Measurements from ENCODE around the gene GGT6. TPM values are rescaled to one million over a fixed set of nuclear protein-coding genes. Genes with fewer than 3 reads are reported as not detected.
"Not testable (repeated sequence)": the region's sequence is repeated elsewhere in the genome, so short reads cannot be mapped to it uniquely, and the experiment has no call there.

Gene GGT6
- total RNA-seq, 1 experiment from 2014 or later, result not detected

- peak; percentile 84 for DNase-seq
- Histone ChIP-seq H3K79me2 (ENCODE audit: low read length) (no peaks in the 10 kb centered on the region), H3K36me3 (ENCODE audit: insufficient read depth, low read length) (no peaks in the 10 kb centered on the region), H4K20me1 (ENCODE audit: insufficient read depth, low read depth, low read length) (no peaks in the 10 kb centered on the region), H3K4me3 (ENCODE audit: low read length) (no peak overlapping the region), H3K9me2 (replicated peaks; ENCODE audit: insufficient read depth, low read length) (no peaks in the 10 kb centered on the region), H2AFZ (ENCODE audit: low read length) (no peak overlapping the region), H3K4me1 (ENCODE audit: low read length) (peaks cover 5% of the 10 kb centered on the region), H3K9ac (ENCODE audit: low read length) (no peak overlapping the region), H3K27ac (ENCODE audit: low read length) (no peak overlapping the region), H3K9me3 (ENCODE audit: low read length) (no peaks in the 10 kb centered on the region), H3K27me3 (ENCODE audit: low read length) (no peaks in the 10 kb centered on the region), H3K4me2 (ENCODE audit: low read depth, low read length, poor library complexity, severe bottlenecking) (no peak overlapping the region)
Measured at GRCh38 chr17:4594931-4595684, 34.7 kb upstream of the GGT6 start.

GRCh38 chr17:4594406-4594805 is 34.0 kb upstream of the GGT6 start:
- no peak overlapping the region for H3K4me2 ChIP-seq (ENCODE audit: low read depth, low read length, poor library complexity, severe bottlenecking)
- H3K36me3 ChIP-seq (ENCODE audit: insufficient read depth, low read length), result no peaks in the 10 kb centered on the region
- no peak overlapping the region for H3K27ac ChIP-seq (ENCODE audit: low read length)
- H4K20me1 ChIP-seq (ENCODE audit: insufficient read depth, low read depth, low read length), result no peaks in the 10 kb centered on the region
- DNase-seq, result no peak
- H3K4me3 ChIP-seq (ENCODE audit: low read length), result no peak overlapping the region
- no peak overlapping the region for H2AFZ ChIP-seq (ENCODE audit: low read length)
- no peaks in the 10 kb centered on the region for H3K9me3 ChIP-seq (ENCODE audit: low read length)
- H3K9ac ChIP-seq (ENCODE audit: low read length), result no peak overlapping the region
- no peaks in the 10 kb centered on the region for H3K79me2 ChIP-seq (ENCODE audit: low read length)
- H3K27me3 ChIP-seq (ENCODE audit: low read length), result no peaks in the 10 kb centered on the region
- H3K9me2 ChIP-seq (replicated peaks; ENCODE audit: insufficient read depth, low read length), result no peaks in the 10 kb centered on the region
- peaks cover 5% of the 10 kb centered on the region for H3K4me1 ChIP-seq (ENCODE audit: low read length)

- no peak overlapping the region for H3K9ac ChIP-seq (ENCODE audit: low read length)
- no peaks in the 10 kb centered on the region for H3K9me3 ChIP-seq (ENCODE audit: low read length)
- H3K4me2 ChIP-seq (ENCODE audit: low read depth, low read length, poor library complexity, severe bottlenecking), result no peak overlapping the region
- H2AFZ ChIP-seq (ENCODE audit: low read length), result no peak overlapping the region
- no peak overlapping the region for H3K4me3 ChIP-seq (ENCODE audit: low read length)
- no peaks in the 10 kb centered on the region for H3K79me2 ChIP-seq (ENCODE audit: low read length)
- H3K27ac ChIP-seq (ENCODE audit: low read length), result no peak overlapping the region
- no peaks in the 10 kb centered on the region for H3K27me3 ChIP-seq (ENCODE audit: low read length)
- H3K36me3 ChIP-seq (ENCODE audit: insufficient read depth, low read length), result no peaks in the 10 kb centered on the region
- no peaks in the 10 kb centered on the region for H3K9me2 ChIP-seq (replicated peaks; ENCODE audit: insufficient read depth, low read length)
- peaks cover 5% of the 10 kb centered on the region for H3K4me1 ChIP-seq (ENCODE audit: low read length)
- DNase-seq, result no peak
- H4K20me1 ChIP-seq (ENCODE audit: insufficient read depth, low read depth, low read length), result no peaks in the 10 kb centered on the region
Measured at GRCh38 chr17:4593021-4593421, 32.6 kb upstream of the GGT6 start.

- Histone ChIP-seq H3K4me3 (ENCODE audit: low read length) (no peak overlapping the region), H3K9me2 (replicated peaks; ENCODE audit: insufficient read depth, low read length) (no peaks in the 10 kb centered on the region), H2AFZ (ENCODE audit: low read length) (no peak overlapping the region), H3K27ac (ENCODE audit: low read length) (no peak overlapping the region), H3K36me3 (ENCODE audit: insufficient read depth, low read length) (no peaks in the 10 kb centered on the region), H3K9me3 (ENCODE audit: low read length) (no peaks in the 10 kb centered on the region), H4K20me1 (ENCODE audit: insufficient read depth, low read depth, low read length) (no peaks in the 10 kb centered on the region), H3K4me1 (ENCODE audit: low read length) (peaks cover 5% of the 10 kb centered on the region), H3K4me2 (ENCODE audit: low read depth, low read length, poor library complexity, severe bottlenecking) (no peak overlapping the region), H3K27me3 (ENCODE audit: low read length) (no peaks in the 10 kb centered on the region), H3K79me2 (ENCODE audit: low read length) (no peaks in the 10 kb centered on the region), H3K9ac (ENCODE audit: low read length) (no peak overlapping the region)
- DNase-seq, result no peak
Measured at GRCh38 chr17:4592240-4593005, 32.0 kb upstream of the GGT6 start.

GRCh38 chr17:4591529-4591928 is 31.2 kb upstream of the GGT6 start:
- Histone ChIP-seq H3K27ac (ENCODE audit: low read length) (no peak overlapping the region), H3K9ac (ENCODE audit: low read length) (no peak overlapping the region), H3K4me1 (ENCODE audit: low read length) (peaks cover 5% of the 10 kb centered on the region), H2AFZ (ENCODE audit: low read length) (no peak overlapping the region), H3K79me2 (ENCODE audit: low read length) (no peaks in the 10 kb centered on the region), H3K4me3 (ENCODE audit: low read length) (no peak overlapping the region), H3K4me2 (ENCODE audit: low read depth, low read length, poor library complexity, severe bottlenecking) (no peak overlapping the region), H3K27me3 (ENCODE audit: low read length) (no peaks in the 10 kb centered on the region), H4K20me1 (ENCODE audit: insufficient read depth, low read depth, low read length) (no peaks in the 10 kb centered on the region), H3K9me2 (replicated peaks; ENCODE audit: insufficient read depth, low read length) (no peaks in the 10 kb centered on the region), H3K9me3 (ENCODE audit: low read length) (no peaks in the 10 kb centered on the region), H3K36me3 (ENCODE audit: insufficient read depth, low read length) (no peaks in the 10 kb centered on the region)
- no peak for DNase-seq

GRCh38 chr17:4590981-4591453 is 30.6 kb upstream of the GGT6 start:
- Histone ChIP-seq H3K4me2 (ENCODE audit: low read depth, low read length, poor library complexity, severe bottlenecking) (no peak overlapping the region), H4K20me1 (ENCODE audit: insufficient read depth, low read depth, low read length) (no peaks in the 10 kb centered on the region), H3K9me3 (ENCODE audit: low read length) (no peaks in the 10 kb centered on the region), H3K36me3 (ENCODE audit: insufficient read depth, low read length) (no peaks in the 10 kb centered on the region), H3K4me1 (ENCODE audit: low read length) (peaks cover 5% of the 10 kb centered on the region), H3K4me3 (ENCODE audit: low read length) (no peak overlapping the region), H3K27ac (ENCODE audit: low read length) (no peak overlapping the region), H3K9me2 (replicated peaks; ENCODE audit: insufficient read depth, low read length) (no peaks in the 10 kb centered on the region), H3K9ac (ENCODE audit: low read length) (no peak overlapping the region), H2AFZ (ENCODE audit: low read length) (no peak overlapping the region), H3K27me3 (ENCODE audit: low read length) (no peaks in the 10 kb centered on the region), H3K79me2 (ENCODE audit: low read length) (no peaks in the 10 kb centered on the region)
- no peak for DNase-seq

GRCh38 chr17:4590042-4590441 is 29.7 kb upstream of the GGT6 start:
- not testable (repeated sequence) for H3K79me2 ChIP-seq (ENCODE audit: low read length); H3K9me3 ChIP-seq (ENCODE audit: low read length); H3K9me2 ChIP-seq (replicated peaks; ENCODE audit: insufficient read depth, low read length); DNase-seq; H3K4me1 ChIP-seq (ENCODE audit: low read length); H3K27me3 ChIP-seq (ENCODE audit: low read length); H3K4me2 ChIP-seq (ENCODE audit: low read depth, low read length, poor library complexity, severe bottlenecking); H4K20me1 ChIP-seq (ENCODE audit: insufficient read depth, low read depth, low read length); H3K9ac ChIP-seq (ENCODE audit: low read length); H2AFZ ChIP-seq (ENCODE audit: low read length); H3K27ac ChIP-seq (ENCODE audit: low read length); H3K36me3 ChIP-seq (ENCODE audit: insufficient read depth, low read length); H3K4me3 ChIP-seq (ENCODE audit: low read length)

GRCh38 chr17:4588898-4589625 is 28.7 kb upstream of the GGT6 start:
- Histone ChIP-seq H3K4me3 (ENCODE audit: low read length) (no peak overlapping the region), H2AFZ (ENCODE audit: low read length) (no peak overlapping the region), H3K9ac (ENCODE audit: low read length) (no peak overlapping the region), H3K27me3 (ENCODE audit: low read length) (no peaks in the 10 kb centered on the region), H3K36me3 (ENCODE audit: insufficient read depth, low read length) (no peaks in the 10 kb centered on the region), H3K9me2 (replicated peaks; ENCODE audit: insufficient read depth, low read length) (no peaks in the 10 kb centered on the region), H3K79me2 (ENCODE audit: low read length) (no peaks in the 10 kb centered on the region), H3K4me1 (ENCODE audit: low read length) (no peaks in the 10 kb centered on the region; the same call in 1 of the 2 replicates), H4K20me1 (ENCODE audit: insufficient read depth, low read depth, low read length) (no peaks in the 10 kb centered on the region), H3K27ac (ENCODE audit: low read length) (no peak overlapping the region), H3K4me2 (ENCODE audit: low read depth, low read length, poor library complexity, severe bottlenecking) (no peak overlapping the region), H3K9me3 (ENCODE audit: low read length) (no peaks in the 10 kb centered on the region)
- no peak for DNase-seq

Data from Karpas-422 (cell line).